ENCODE data around the gene TCP11L1.

Gene TCP11L1

GRCh38 chr11:33001751-33002542, 37.4 kb upstream of the TCP11L1 start:
- no peak for TF ChIP-seq CTCF (IDR thresholded peaks at IDR 0.05; ENCODE audit: extremely low read depth, insufficient read depth, missing control alignments)
- in situ Hi-C loops (cut with MboI; ENCODE audit: low pct_unique_long_range_greater_than_20kb, low sequenced_read_pairs, unreplicated experiment) = no loop called here
- DNase-seq (ENCODE audit: low spot score) = no peak

GRCh38 chr11:33005175-33005574, 34.2 kb upstream of the TCP11L1 start:
- no peak for DNase-seq (ENCODE audit: low spot score)

GRCh38 chr11:33006010-33006409, 33.4 kb upstream of the TCP11L1 start:
- no peak for TF ChIP-seq CTCF (IDR thresholded peaks at IDR 0.05; ENCODE audit: extremely low read depth, insufficient read depth, missing control alignments)
- no peak for DNase-seq (ENCODE audit: low spot score)
- in situ Hi-C loops (cut with MboI; ENCODE audit: low pct_unique_long_range_greater_than_20kb, low sequenced_read_pairs, unreplicated experiment) = no loop called here

More at GRCh38 chr11:33005175-33005574, 34.2 kb upstream of the TCP11L1 start:
- in situ Hi-C loops (cut with MboI; ENCODE audit: low pct_unique_long_range_greater_than_20kb, low sequenced_read_pairs, unreplicated experiment) = no loop called here
- TF ChIP-seq CTCF (IDR thresholded peaks at IDR 0.05; ENCODE audit: extremely low read depth, insufficient read depth, missing control alignments) = no peak

- TF ChIP-seq CTCF (IDR thresholded peaks at IDR 0.05; ENCODE audit: extremely low read depth, insufficient read depth, missing control alignments) = no peak
- DNase-seq (ENCODE audit: low spot score) = no peak
- in situ Hi-C loops (cut with MboI; ENCODE audit: low pct_unique_long_range_greater_than_20kb, low sequenced_read_pairs, unreplicated experiment) = no loop called here
Measured at GRCh38 chr11:33013755-33014154, 25.6 kb upstream of the TCP11L1 start.

- DNase-seq (ENCODE audit: low spot score) = peak; percentile 87
- in situ Hi-C loops (cut with MboI; ENCODE audit: low pct_unique_long_range_greater_than_20kb, low sequenced_read_pairs, unreplicated experiment) = no loop called here
Measured at GRCh38 chr11:33015621-33016551, 23.5 kb upstream of the TCP11L1 start, which contains the start of gene DEPDC7. Gene DEPDC7, plus strand, starts transcription at chr11:33015878. Its CDS starts 78 bp downstream, at chr11:33015956.

More at GRCh38 chr11:33015621-33016551, 23.5 kb upstream of the TCP11L1 start, which contains the start of gene DEPDC7:
- TF ChIP-seq CTCF (IDR thresholded peaks at IDR 0.05; ENCODE audit: extremely low read depth, insufficient read depth, missing control alignments) = no peak
